ENCODE measurements around the gene ATP7A.

DNA sequence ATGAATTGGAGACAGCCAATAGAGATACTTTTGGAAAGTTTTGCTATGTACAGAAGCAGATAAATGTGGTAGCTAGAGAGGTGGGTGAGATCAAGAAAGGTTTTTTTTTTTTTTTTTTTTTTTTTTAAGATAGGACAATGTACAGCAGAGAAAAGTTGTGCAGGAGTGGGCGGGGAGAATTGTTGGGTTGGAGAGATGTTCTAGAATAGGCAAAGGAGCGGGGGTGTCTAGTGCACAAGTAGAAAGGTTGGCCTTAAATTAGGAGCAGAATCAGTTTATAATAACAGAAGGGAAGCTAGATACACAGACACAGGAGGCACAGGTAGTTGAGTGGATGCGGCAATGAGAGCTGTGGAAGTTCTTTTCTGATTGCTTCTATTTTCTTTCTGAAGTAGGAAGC lies 127.4 kb downstream of the ATP7A start:
- TF ChIP-seq POLR2AphosphoS5 (IDR thresholded peaks at IDR 0.05; ENCODE audit: borderline replicate concordance, low read depth, low read length), result no peak
- TF ChIP-seq EZH2 (IDR thresholded peaks at IDR 0.05), result no peak
